Activated T-helper 17 cell treated with anti-CD3 and anti-CD28 coated beads, Interleukin-2, amount 50 U/mL, for 72 hours (primary cell): ENCODE results near the gene CBY1. TPM values are rescaled to one million over a fixed set of nuclear protein-coding genes. Genes with fewer than 3 reads are reported as not detected.

Experiments
- ATAC-seq: fragments of 150-1000 bp; cut with Tn5 transposase; replicated peaks from 2 replicates; pipeline ENCODE4 v1.10.0; 2021; ENCODE audit warnings: mild to moderate bottlenecking, moderate library complexity
- H3K27ac Mint-ChIP-seq: one replicate; pipeline ENCODE4 v1.8.0; 2022; ENCODE audit warnings: mixed read lengths
- H3K27me3 Mint-ChIP-seq: one replicate; pipeline ENCODE4 v1.8.0; 2022; ENCODE audit warnings: mixed read lengths
- H3K36me3 Mint-ChIP-seq: one replicate; pipeline ENCODE4 v1.8.0; 2022; ENCODE audit warnings: low read depth, mild to moderate bottlenecking, mixed read lengths
- H3K4me1 Mint-ChIP-seq: one replicate; pipeline ENCODE4 v1.8.0; 2022; ENCODE audit warnings: mixed read lengths
- H3K4me3 Mint-ChIP-seq: one replicate; pipeline ENCODE4 v1.8.0; 2022; ENCODE audit warnings: mild to moderate bottlenecking, mixed read lengths
- H3K9me3 Mint-ChIP-seq: one replicate; pipeline ENCODE4 v1.8.0; 2022; ENCODE audit warnings: mixed read lengths
- total RNA-seq, 2 donors: library from RNA; stranded (reverse); gene quantifications; one replicate each; pipeline ENCODE4 v1.2.3, GENCODE V29; 2022

CBY1 gene
- total RNA-seq, 2 donors from 2014 or later, result 10.4 to 11.5 TPM

- Mint-ChIP-seq H3K36me3 (peaks cover 100% of the 10 kb centered on the region), H3K9me3 (no peaks in the 10 kb centered on the region), H3K27me3 (no peaks in the 10 kb centered on the region), H3K27ac (peak overlapping the region; percentile 73), H3K4me3 (no peak overlapping the region), H3K4me1 (peaks cover 43% of the 10 kb centered on the region)
- ATAC-seq, result peak; percentile 19
These were observed 60.4 kb downstream of the CBY1 start for GRCh38 chr22:38716826-38717225.

- Mint-ChIP-seq H3K4me1 (peaks cover 39% of the 10 kb centered on the region), H3K27me3 (no peaks in the 10 kb centered on the region), H3K27ac (peak overlapping the region; percentile 73), H3K4me3 (no peak overlapping the region), H3K9me3 (no peaks in the 10 kb centered on the region), H3K36me3 (peaks cover 100% of the 10 kb centered on the region)
- no peak for ATAC-seq
These were observed 60.8 kb downstream of the CBY1 start for GRCh38 chr22:38717244-38717643.

- ATAC-seq, result peak; percentile 55
- H3K27ac Mint-ChIP-seq, result no peak overlapping the region
- H3K4me1 Mint-ChIP-seq, result peaks cover 29% of the 10 kb centered on the region
- no peaks in the 10 kb centered on the region for H3K9me3 Mint-ChIP-seq
- no peak overlapping the region for H3K4me3 Mint-ChIP-seq
- H3K36me3 Mint-ChIP-seq, result peaks cover 100% of the 10 kb centered on the region
- H3K27me3 Mint-ChIP-seq, result no peaks in the 10 kb centered on the region
These were observed 62.0 kb downstream of the CBY1 start for GRCh38 chr22:38718414-38718813.

GRCh38 chr22:38719196-38719595, 62.8 kb downstream of the CBY1 start:
- Mint-ChIP-seq H3K27me3 (no peaks in the 10 kb centered on the region), H3K4me1 (peaks cover 23% of the 10 kb centered on the region), H3K9me3 (no peaks in the 10 kb centered on the region), H3K27ac (no peak overlapping the region), H3K4me3 (no peak overlapping the region), H3K36me3 (peaks cover 100% of the 10 kb centered on the region)
- no peak for ATAC-seq

- Mint-ChIP-seq H3K4me3 (no peak overlapping the region), H3K4me1 (peaks cover 16% of the 10 kb centered on the region), H3K9me3 (no peaks in the 10 kb centered on the region), H3K36me3 (peaks cover 100% of the 10 kb centered on the region), H3K27me3 (no peaks in the 10 kb centered on the region), H3K27ac (no peak overlapping the region)
- ATAC-seq, result no peak
These were observed 63.9 kb downstream of the CBY1 start for GRCh38 chr22:38720350-38720749.

- Mint-ChIP-seq H3K4me3 (no peak overlapping the region), H3K9me3 (no peaks in the 10 kb centered on the region), H3K36me3 (peaks cover 100% of the 10 kb centered on the region)
These were observed 65.1 kb downstream of the CBY1 start for GRCh38 chr22:38721551-38721950.

More at GRCh38 chr22:38721551-38721950, 65.1 kb downstream of the CBY1 start:
- peaks cover 16% of the 10 kb centered on the region for H3K4me1 Mint-ChIP-seq
- H3K27me3 Mint-ChIP-seq, result no peaks in the 10 kb centered on the region
- H3K27ac Mint-ChIP-seq, result peak overlapping the region; percentile 78
- no peak for ATAC-seq

Other genes starting within 250 kb of the CBY1 start
- not detected for gene KCNJ4, start 201.4 kb upstream of the CBY1 start, total RNA-seq
- under 1 TPM; 0.32 to 0.40 TPM for gene KDELR3, start 188.5 kb upstream of the CBY1 start, total RNA-seq
- 100 to 1,000 TPM; 373 to 600 TPM for gene DDX17, start 150.3 kb upstream of the CBY1 start, total RNA-seq
- 10 to 100 TPM; 10.8 to 13.2 TPM for gene DMC1, start 86.5 kb upstream of the CBY1 start, total RNA-seq
- gene FAM227A, start 246 bp upstream of the CBY1 start, total RNA-seq, result under 1 TPM; 0.45 to 0.63 TPM
- gene TOMM22, start 25.3 kb downstream of the CBY1 start, total RNA-seq, result 100 to 1,000 TPM in 1 of 2 donors, 10 to 100 TPM in 1; 59.9 to 138 TPM
- gene JOSD1, start 44.3 kb downstream of the CBY1 start, total RNA-seq, result 100 to 1,000 TPM in 1 of 2 donors, 10 to 100 TPM in 1; 80.1 to 104 TPM
- 10 to 100 TPM; 70.6 to 92.3 TPM for gene GTPBP1, start 49.3 kb downstream of the CBY1 start, total RNA-seq
- gene SUN2, start 99.4 kb downstream of the CBY1 start, total RNA-seq, result 100 to 1,000 TPM; 193 to 216 TPM
- gene DNAL4, start 137.5 kb downstream of the CBY1 start, total RNA-seq, result 1 to 10 TPM; 5.0 to 5.2 TPM
- under 1 TPM; 0.77 to 0.82 TPM for gene NPTXR, start 187.4 kb downstream of the CBY1 start, total RNA-seq
- 10 to 100 TPM; 60.1 to 62.9 TPM for gene CBX6, start 215.6 kb downstream of the CBY1 start, total RNA-seq